Measurements from ENCODE around the gene TPCN2. TPM values are rescaled to one million over a fixed set of nuclear protein-coding genes. Genes with fewer than 3 reads are reported as not detected.
A peak's percentile ranks its signal among the peaks of the same experiment; 100 is the strongest.

TPCN2 gene
- total and polyA plus RNA-seq, 2 of the 4 experiments (the other 2 are of a cell fraction) = 3.4 to 8.0 TPM

GRCh38 chr11:69172674-69173073, 123.9 kb downstream of the TPCN2 start:
- H2AFZ ChIP-seq (replicated peaks; ENCODE audit: low read length, poor library complexity) = peak overlapping the region; percentile 84
- ChIA-PET POLR2A (ENCODE audit: unreplicated experiment) (no interaction called here), CTCF (no interaction called here)
- no TSS peak for BruUV-seq (replicated peaks)
- no peak overlapping the region for H3K4me3 ChIP-seq (ENCODE audit: insufficient read depth, low read depth, low read length)
- H3K27me3 ChIP-seq (ENCODE audit: control insufficient read depth, insufficient read depth, low read length) = no peaks in the 10 kb centered on the region
- H4K8ac ChIP-seq (ENCODE audit: low read depth in 2 of 2, low read length in 2 of 2) = peak overlapping the region; percentile 84 to 86
- peak overlapping the region; percentile 61 for H2BK120ac ChIP-seq (ENCODE audit: low read depth, low read length)
- peak overlapping the region; percentile 87 for H4K91ac ChIP-seq (ENCODE audit: insufficient read depth, low read depth, low read length)
- peak overlapping the region; percentile 65 for H2AK9ac ChIP-seq (replicated peaks; ENCODE audit: low read depth, low read length, poor library complexity)
- H3K4ac ChIP-seq (ENCODE audit: low read depth, low read length) = peak overlapping the region; percentile 75
- H3K56ac ChIP-seq (ENCODE audit: extremely low read depth, insufficient read depth, low read length) = no peak overlapping the region
- no peak overlapping the region for H3K23ac ChIP-seq (ENCODE audit: low read depth, low read length)
- no peaks in the 10 kb centered on the region for H4K20me1 ChIP-seq (ENCODE audit: insufficient read depth, low read length)
- peaks cover 11% of the 10 kb centered on the region for H3K9me1 ChIP-seq (ENCODE audit: insufficient read depth, low read length)
- DNase-seq (peak; percentile 22), ATAC-seq (ENCODE audit: low read depth) (peak; percentile 42; the same call in 1 of the 2 replicates)
- no peaks in the 10 kb centered on the region for H3K79me1 ChIP-seq (ENCODE audit: low read depth in 1 of 2, low read length in 2 of 2)
- dilution Hi-C loops (cut with HindIII; ENCODE audit: low sequenced_read_pairs, unreplicated experiment) = no loop called here
- H3K4me1 ChIP-seq (ENCODE audit: control insufficient read depth, insufficient read depth, low read length) = peaks cover 20% of the 10 kb centered on the region
- peak overlapping the region; percentile 86; the same call in 1 of the 2 replicates for H2AK5ac ChIP-seq (ENCODE audit: low read depth, low read length)
- peak overlapping the region; percentile 95; the same call in 2 of the 3 replicates for H2BK15ac ChIP-seq (ENCODE audit: low read depth, low read length)
- no peaks in the 10 kb centered on the region for H3K36me3 ChIP-seq (ENCODE audit: control insufficient read depth, insufficient read depth, low read length)
- H3K9me3 ChIP-seq (ENCODE audit: control insufficient read depth, insufficient read depth, low read length) = peaks cover 10% of the 10 kb centered on the region
- intact Hi-C loops (cut with micrococcal nuclease) = no loop called here
- H3K18ac ChIP-seq (ENCODE audit: low read depth, low read length) = peak overlapping the region; percentile 52; the same call in 1 of the 2 replicates
- H3K27ac ChIP-seq (ENCODE audit: insufficient read depth, low read length) = no peak overlapping the region
- H3K4me2 ChIP-seq (ENCODE audit: low read depth, low read length) = no peak overlapping the region
- TF ChIP-seq RCOR1 (IDR thresholded peaks at IDR 0.05; ENCODE audit: insufficient replicate concordance, low read length) (no peak), RFX5 (IDR thresholded peaks at IDR 0.05; ENCODE audit: low read depth, low read length) (no peak), CHD1 (IDR thresholded peaks at IDR 0.05; ENCODE audit: low read depth, low read length) (no peak), MXI1 (IDR thresholded peaks at IDR 0.05; ENCODE audit: borderline replicate concordance, low read depth, low read length) (no peak), RAD21 (IDR thresholded peaks at IDR 0.05; ENCODE audit: low read length) (no peak), FOS (IDR thresholded peaks at IDR 0.05; ENCODE audit: low read depth, low read length) (no peak), MAFK (IDR thresholded peaks at IDR 0.05; ENCODE audit: low read depth, low read length) (no peak), SMC3 (IDR thresholded peaks at IDR 0.05; ENCODE audit: low read depth, low read length) (no peak), NFE2L2 (IDR thresholded peaks at IDR 0.05; ENCODE audit: low read depth, low read length) (no peak), BHLHE40 (IDR thresholded peaks at IDR 0.05; ENCODE audit: low read depth, low read length) (no peak)
- TF ChIP-seq, protein P1, sequence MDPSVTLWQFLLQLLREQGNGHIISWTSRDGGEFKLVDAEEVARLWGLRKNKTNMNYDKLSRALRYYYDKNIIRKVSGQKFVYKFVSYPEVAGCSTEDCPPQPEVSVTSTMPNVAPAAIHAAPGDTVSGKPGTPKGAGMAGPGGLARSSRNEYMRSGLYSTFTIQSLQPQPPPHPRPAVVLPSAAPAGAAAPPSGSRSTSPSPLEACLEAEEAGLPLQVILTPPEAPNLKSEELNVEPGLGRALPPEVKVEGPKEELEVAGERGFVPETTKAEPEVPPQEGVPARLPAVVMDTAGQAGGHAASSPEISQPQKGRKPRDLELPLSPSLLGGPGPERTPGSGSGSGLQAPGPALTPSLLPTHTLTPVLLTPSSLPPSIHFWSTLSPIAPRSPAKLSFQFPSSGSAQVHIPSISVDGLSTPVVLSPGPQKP (IDR thresholded peaks at IDR 0.05; ENCODE audit: borderline replicate concordance, low read depth, low read length) = no peak
- peak overlapping the region; percentile 69 for H2BK20ac ChIP-seq (ENCODE audit: low read depth, low read length)
- no CpG with 5 or more reads among the region's 1 CpG for WGBS, 2 experiments (ENCODE audit: extremely low coverage in 2 of 2, insufficient read length in 1 of 2)
- in situ Hi-C loops (cut with MboI; ENCODE audit: low sequenced_read_pairs) = no loop called here
- H3K14ac ChIP-seq (replicated peaks; ENCODE audit: low read depth, low read length) = peak overlapping the region; percentile 58
- peak overlapping the region; percentile 86 for H4K5ac ChIP-seq (ENCODE audit: low read depth, low read length)
- H3K9ac ChIP-seq (ENCODE audit: low read depth, low read length) = no peak overlapping the region
- H2BK5ac ChIP-seq (ENCODE audit: low read depth, low read length, poor library complexity, severe bottlenecking) = no peak overlapping the region

All from IMR-90 (cell line).